IPS-11a (cell line): ENCODE measurements around the gene RANBP3.
"Not testable (repeated sequence)": the region's sequence is repeated elsewhere in the genome, so short reads cannot be mapped to it uniquely, and the experiment has no call there.

Experiments used
- H3K4me3 ChIP-seq: one replicate; pipeline ENCODE4 v1.5.1; 2013; ENCODE audit warnings: low read depth, low read length, control low read depth

RANBP3 gene

GRCh38 chr19:6007866-6008265 lies 29.9 kb upstream of the RANBP3 start:
- H3K4me3 ChIP-seq, result no peak overlapping the region

GRCh38 chr19:6006896-6007295 lies 29.0 kb upstream of the RANBP3 start:
- H3K4me3 ChIP-seq, result no peak overlapping the region

- H3K4me3 ChIP-seq, result not testable (repeated sequence)
These were observed 28.1 kb upstream of the RANBP3 start for GRCh38 chr19:6006070-6006446.

GRCh38 chr19:6005321-6006069 lies 27.6 kb upstream of the RANBP3 start:
- no peak overlapping the region for H3K4me3 ChIP-seq

- no peak overlapping the region for H3K4me3 ChIP-seq
These were observed 26.0 kb upstream of the RANBP3 start for GRCh38 chr19:6003976-6004375.

- no peak overlapping the region for H3K4me3 ChIP-seq
These were observed 24.7 kb upstream of the RANBP3 start for GRCh38 chr19:6002591-6002990.

GRCh38 chr19:6000228-6000847 lies 22.4 kb upstream of the RANBP3 start:
- no peak overlapping the region for H3K4me3 ChIP-seq

- no peak overlapping the region for H3K4me3 ChIP-seq
These were observed 21.8 kb upstream of the RANBP3 start for GRCh38 chr19:5999693-6000092.

- no peak overlapping the region for H3K4me3 ChIP-seq
These were observed 19.4 kb upstream of the RANBP3 start for GRCh38 chr19:5997371-5997770.

GRCh38 chr19:5996623-5997320 lies 18.8 kb upstream of the RANBP3 start:
- H3K4me3 ChIP-seq, result no peak overlapping the region

- no peak overlapping the region for H3K4me3 ChIP-seq
These were observed 18.2 kb upstream of the RANBP3 start for GRCh38 chr19:5996102-5996501.

- H3K4me3 ChIP-seq, result no peak overlapping the region
These were observed 17.7 kb upstream of the RANBP3 start for GRCh38 chr19:5995606-5996005.

GRCh38 chr19:5994405-5995165 lies 16.6 kb upstream of the RANBP3 start:
- no peak overlapping the region for H3K4me3 ChIP-seq

- H3K4me3 ChIP-seq, result no peak overlapping the region
These were observed 15.9 kb upstream of the RANBP3 start for GRCh38 chr19:5993648-5994358.

- no peak overlapping the region for H3K4me3 ChIP-seq
These were observed 15.3 kb upstream of the RANBP3 start for GRCh38 chr19:5993201-5993600.

- no peak overlapping the region for H3K4me3 ChIP-seq
These were observed 14.8 kb upstream of the RANBP3 start for GRCh38 chr19:5992756-5993155.

GRCh38 chr19:5991244-5991838 lies 13.4 kb upstream of the RANBP3 start:
- no peak overlapping the region for H3K4me3 ChIP-seq

- no peak overlapping the region for H3K4me3 ChIP-seq
These were observed 12.4 kb upstream of the RANBP3 start for GRCh38 chr19:5990289-5990797.

GRCh38 chr19:5989388-5990074 lies 11.6 kb upstream of the RANBP3 start:
- no peak overlapping the region for H3K4me3 ChIP-seq
